GM21360 (cell line): ENCODE data around the gene TCP10L.
"Not testable (repeated sequence)": the region's sequence is repeated elsewhere in the genome, so short reads cannot be mapped to it uniquely, and the experiment has no call there.

ENCODE experiments used
- ATAC-seq: cut with Tn5 transposase; IDR thresholded peaks from one replicate; pipeline ENCODE4 v1.9.1; 2021; ENCODE audit warnings: mild to moderate bottlenecking, moderate library complexity; ENCODE audit not compliant: unreplicated experiment

The TCP10L gene

DNA sequence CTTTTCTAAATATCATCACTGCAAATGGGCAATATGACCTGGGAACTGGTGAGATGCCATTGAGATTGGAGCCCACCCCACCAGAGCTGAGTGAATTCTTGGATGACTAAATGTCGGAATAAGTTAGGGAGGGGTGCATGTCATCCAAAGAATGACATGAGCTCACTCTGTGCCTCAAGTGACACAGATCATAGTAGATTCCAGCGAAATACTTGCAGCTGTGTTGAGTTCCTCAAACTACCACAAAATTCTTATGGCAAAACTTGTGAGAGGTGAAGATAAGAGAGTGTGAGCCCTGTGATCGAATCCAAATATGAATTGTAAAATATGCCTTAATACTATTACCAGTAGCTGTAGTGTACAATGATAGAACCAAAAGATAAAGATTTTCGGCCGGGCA, 2.3 kb upstream of the TCP10L start:
- no peak for ATAC-seq

DNA sequence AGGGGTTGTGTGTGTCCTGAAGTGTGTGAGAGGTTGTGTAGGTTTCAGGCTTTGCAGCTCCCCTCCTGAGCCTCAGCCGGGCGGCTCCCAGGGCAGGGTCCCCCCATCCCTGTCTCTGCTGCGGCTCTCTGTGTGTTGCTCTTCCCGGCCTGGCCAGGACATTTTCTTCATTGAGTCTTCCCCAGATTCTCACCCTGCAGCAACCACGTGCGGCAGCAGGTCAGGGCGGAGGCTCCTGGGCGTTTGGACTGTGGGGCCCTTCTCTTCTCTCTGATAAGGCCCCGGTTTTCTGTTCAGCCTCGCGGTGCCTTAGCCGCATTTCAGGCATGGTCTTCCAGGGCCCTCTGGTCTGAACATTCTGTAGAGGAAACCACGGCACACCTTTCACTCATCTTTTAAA, 1.8 kb upstream of the TCP10L start:
- ATAC-seq: no peak

DNA sequence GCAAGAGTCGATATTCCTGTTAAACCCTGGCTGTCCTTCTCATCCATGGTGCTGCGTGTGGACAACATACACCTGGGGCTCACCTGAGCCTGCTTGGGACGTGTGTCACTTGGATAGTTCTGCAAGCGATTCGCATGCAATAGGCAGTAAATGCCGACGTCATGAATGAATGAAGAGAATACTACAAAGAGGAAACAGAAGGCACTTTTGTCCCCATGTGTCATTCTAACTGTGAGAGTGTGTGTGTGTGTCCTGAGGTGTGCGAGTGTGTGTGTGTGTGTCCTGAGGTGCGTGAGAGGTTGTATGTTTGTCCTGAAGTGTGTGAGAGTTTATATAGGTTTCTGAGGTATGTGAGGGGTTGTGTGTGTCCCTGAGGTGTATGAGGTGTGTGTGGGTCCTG, 647 bp upstream of the TCP10L start:
- no peak for ATAC-seq

- ATAC-seq: no peak
Measured at GRCh38 chr21:32584472-32584871, 851 bp downstream of the TCP10L start.

- ATAC-seq: no peak
Measured at GRCh38 chr21:32581732-32582131, 3.6 kb downstream of the TCP10L start.

DNA sequence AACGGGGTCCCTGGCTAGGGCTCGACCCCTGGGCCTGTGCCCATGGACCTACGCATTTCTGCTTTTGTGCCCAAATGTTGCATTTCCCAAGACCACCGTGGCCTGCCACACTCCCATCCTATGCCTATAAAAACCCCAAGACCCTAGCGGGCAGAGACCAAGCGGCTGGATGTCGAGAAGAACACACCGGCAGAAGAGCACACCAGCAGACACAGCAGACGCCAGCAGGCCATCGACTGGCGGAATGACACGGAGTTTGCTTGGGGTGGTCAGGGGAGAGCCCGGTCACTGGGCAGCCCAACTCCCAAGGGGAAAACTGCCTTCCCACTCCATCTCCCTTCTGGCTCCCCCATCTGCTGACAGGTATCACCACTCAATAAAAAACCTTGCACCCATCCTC, 4.4 kb downstream of the TCP10L start:
- no peak for ATAC-seq

- no peak for ATAC-seq
Measured at GRCh38 chr21:32578107-32578691, 7.1 kb downstream of the TCP10L start.

DNA sequence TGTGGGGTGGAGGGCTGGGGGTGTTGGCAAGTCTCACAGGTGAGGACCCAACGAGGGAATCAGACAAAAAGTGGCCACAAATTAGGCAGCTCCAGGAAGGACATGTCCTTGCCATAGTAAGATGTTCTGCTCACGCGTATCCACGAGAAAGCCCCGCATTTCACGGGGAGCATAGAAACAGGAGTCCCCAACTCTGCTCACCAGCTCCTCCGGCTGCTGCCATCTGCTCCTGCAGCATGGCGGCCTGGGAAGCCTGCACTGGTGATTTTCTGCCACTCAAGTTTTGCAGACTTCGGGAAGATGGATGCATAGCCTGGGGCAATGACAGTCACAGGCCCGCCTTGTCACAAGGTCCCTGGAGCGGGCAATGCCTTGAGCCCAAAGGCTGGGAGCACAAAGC, 9.3 kb downstream of the TCP10L start:
- ATAC-seq: no peak

DNA sequence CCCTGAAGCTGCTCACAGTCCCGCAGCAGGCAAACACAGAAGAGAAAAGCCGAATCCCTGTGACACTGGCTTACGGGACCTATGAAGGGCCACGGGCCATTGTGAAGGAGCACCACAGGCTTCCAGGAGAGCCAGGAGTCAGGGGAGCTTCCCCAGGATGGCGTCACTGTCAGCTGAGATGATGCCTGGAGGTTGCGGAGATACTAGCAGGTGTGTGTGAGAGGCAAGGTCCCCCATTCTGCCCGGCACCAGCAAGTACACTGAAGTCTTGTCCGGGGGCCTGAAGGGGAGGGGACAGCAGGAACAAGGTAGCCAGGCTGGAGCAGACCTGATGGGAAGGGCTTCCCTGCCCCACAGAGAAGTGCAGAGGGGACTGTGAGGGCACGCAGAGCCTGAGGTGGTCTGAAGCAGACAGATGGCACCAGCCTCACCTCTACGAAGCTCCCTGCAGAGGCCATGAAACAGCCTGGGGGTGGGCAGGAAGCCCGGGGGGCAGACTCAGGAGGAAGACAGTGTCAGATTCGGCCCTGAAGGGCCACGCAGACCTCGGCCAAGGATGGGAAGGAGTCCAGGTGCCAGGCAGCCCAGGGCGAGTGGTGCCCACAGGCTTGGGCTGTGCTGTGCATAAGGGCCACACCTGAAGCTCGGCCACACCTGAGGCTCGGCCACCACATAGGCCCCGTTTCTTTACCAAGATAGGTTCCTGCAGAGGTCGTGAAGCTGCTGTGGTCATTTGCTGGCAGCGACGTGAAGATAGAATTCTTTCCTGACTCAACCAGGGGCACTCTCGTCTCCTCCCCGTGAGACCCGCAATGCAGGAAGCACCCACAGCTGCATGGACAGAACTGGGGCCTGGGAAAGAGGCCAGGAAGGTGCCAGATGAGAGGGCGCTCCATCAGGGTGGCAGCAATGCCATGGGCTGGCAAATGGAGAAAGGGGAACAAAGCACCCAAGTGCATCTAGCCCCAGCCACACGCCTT, 10.1 kb downstream of the TCP10L start:
- ATAC-seq: no peak

- no peak for ATAC-seq
Measured at GRCh38 chr21:32572574-32573420, 12.5 kb downstream of the TCP10L start.

- no peak for ATAC-seq
Measured at GRCh38 chr21:32570456-32570855, 14.9 kb downstream of the TCP10L start.

GRCh38 chr21:32569261-32570230, 15.8 kb downstream of the TCP10L start:
- ATAC-seq: peak; percentile 76

DNA sequence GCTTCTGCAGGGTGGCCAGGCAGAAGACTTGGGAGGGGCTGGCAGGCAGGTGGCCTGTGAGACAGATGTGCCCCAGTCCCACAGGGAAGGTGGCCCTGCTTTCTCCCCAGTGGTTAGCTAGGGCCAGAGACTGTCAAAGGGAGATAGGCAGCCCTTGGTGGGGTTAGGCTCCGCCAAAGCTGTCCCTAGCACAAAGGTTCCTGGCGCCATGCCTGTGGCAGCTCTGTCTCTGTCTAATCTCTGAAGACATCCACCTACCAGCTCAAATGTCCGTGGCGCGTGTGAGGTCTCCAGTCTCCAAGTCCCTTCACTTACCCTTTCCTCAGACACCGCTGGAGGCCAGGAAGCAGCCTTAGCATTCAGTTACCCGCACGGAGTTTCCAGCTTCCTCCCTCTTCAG, 17.7 kb downstream of the TCP10L start:
- no peak for ATAC-seq

DNA sequence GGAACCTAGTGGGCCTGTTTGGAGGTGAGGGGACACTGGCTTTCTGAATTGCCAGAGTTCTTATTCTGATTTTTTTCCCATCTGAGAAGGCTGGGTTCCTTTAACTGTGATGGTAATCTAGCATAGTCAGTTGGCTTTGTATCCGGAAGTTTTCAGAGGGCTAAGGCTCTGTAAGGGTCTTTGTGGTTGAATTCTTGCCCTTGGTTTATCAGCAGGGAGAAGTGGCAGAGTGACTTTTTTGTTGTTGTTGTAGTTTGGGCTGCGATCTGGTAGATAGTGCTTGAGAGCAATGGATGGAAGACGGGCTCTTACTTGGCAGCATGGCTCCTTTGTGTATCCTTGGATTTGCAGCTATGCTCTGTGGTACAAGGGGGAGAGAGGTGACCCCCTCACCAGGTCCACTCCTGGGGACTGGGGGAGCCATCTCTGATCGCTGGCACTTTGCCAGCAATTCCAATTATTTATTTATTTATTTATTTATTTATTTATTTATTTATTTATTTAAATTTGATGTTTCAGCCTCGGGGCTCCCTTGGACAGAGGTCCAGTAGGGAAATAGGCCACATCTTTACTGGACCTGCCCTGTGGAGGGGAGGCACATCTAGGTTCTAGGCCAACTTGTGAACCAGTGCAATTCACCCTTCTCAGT, 18.5 kb downstream of the TCP10L start:
- no peak for ATAC-seq

GRCh38 chr21:32565856-32566465, 19.4 kb downstream of the TCP10L start:
- ATAC-seq: no peak

GRCh38 chr21:32562915-32563314, 22.4 kb downstream of the TCP10L start:
- ATAC-seq: no peak

GRCh38 chr21:32562426-32562825, 22.9 kb downstream of the TCP10L start:
- ATAC-seq: no peak

GRCh38 chr21:32561476-32561875, 23.8 kb downstream of the TCP10L start:
- ATAC-seq: not testable (repeated sequence)

- no peak for ATAC-seq
Measured at GRCh38 chr21:32560896-32561295, 24.4 kb downstream of the TCP10L start.
